ENCODE data around the gene UNKL.

Gene UNKL

GRCh38 chr16:1453316-1453715 lies 38.8 kb upstream of the UNKL start:
- no peak for DNase-seq (ENCODE audit: low read depth, low spot score)
- no peak overlapping the region for H3K4me3 ChIP-seq (ENCODE audit: low read depth, low read length)
- TF ChIP-seq, protein P1, sequence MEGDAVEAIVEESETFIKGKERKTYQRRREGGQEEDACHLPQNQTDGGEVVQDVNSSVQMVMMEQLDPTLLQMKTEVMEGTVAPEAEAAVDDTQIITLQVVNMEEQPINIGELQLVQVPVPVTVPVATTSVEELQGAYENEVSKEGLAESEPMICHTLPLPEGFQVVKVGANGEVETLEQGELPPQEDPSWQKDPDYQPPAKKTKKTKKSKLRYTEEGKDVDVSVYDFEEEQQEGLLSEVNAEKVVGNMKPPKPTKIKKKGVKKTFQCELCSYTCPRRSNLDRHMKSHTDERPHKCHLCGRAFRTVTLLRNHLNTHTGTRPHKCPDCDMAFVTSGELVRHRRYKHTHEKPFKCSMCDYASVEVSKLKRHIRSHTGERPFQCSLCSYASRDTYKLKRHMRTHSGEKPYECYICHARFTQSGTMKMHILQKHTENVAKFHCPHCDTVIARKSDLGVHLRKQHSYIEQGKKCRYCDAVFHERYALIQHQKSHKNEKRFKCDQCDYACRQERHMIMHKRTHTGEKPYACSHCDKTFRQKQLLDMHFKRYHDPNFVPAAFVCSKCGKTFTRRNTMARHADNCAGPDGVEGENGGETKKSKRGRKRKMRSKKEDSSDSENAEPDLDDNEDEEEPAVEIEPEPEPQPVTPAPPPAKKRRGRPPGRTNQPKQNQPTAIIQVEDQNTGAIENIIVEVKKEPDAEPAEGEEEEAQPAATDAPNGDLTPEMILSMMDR (IDR thresholded peaks at IDR 0.05; ENCODE audit: insufficient read depth, low read length, missing control alignments): no peak
- CTCF ChIA-PET: interaction anchor here (1.0 kb wide), 1 partner anchor 9 kb away, joined by 4 read pairs; the partner anchor contains the start of gene CCDC154
- POLR2A ChIA-PET: interaction anchor here (0.6 kb wide), 1 partner anchor 301 kb away, joined by 3 read pairs; no protein-coding TSS in a partner anchor

DNA sequence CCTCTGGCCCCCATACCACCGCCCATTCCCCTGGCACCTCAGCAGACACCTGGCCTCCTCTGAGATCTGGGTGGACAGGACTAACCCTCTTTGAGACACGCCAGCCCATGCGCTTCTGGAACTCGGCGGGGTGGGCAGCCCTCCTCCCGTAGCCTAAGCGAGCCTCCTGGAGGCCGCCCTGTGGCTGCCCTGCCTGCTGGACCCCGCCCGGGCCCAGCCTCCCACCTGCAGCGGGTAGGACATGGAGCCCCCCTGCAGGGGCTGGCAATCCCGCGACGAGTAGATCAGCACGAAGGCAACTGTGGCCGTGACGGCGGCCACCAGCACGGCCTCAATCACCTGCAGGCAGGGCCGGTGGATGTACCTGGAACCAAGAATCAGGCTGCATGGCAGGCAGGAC lies 38.0 kb upstream of the UNKL start:
- POLR2A ChIA-PET: no interaction called here
- DNase-seq (ENCODE audit: low read depth, low spot score): no peak
- CTCF ChIA-PET: no interaction called here
- H3K4me3 ChIP-seq (ENCODE audit: low read depth, low read length): no peak overlapping the region
- TF ChIP-seq, protein P1 (IDR thresholded peaks at IDR 0.05; ENCODE audit: insufficient read depth, low read length, missing control alignments): no peak

GRCh38 chr16:1451702-1452392 lies 37.3 kb upstream of the UNKL start:
- TF ChIP-seq, protein P1 (IDR thresholded peaks at IDR 0.05; ENCODE audit: insufficient read depth, low read length, missing control alignments): no peak
- POLR2A ChIA-PET: no interaction called here

GRCh38 chr16:1450841-1451240 lies 36.3 kb upstream of the UNKL start:
- TF ChIP-seq, protein P1 (IDR thresholded peaks at IDR 0.05; ENCODE audit: insufficient read depth, low read length, missing control alignments): no peak
- ChIA-PET POLR2A (no interaction called here), CTCF (no interaction called here)
- no peak for DNase-seq (ENCODE audit: low read depth, low spot score)
- no peak overlapping the region for H3K4me3 ChIP-seq (ENCODE audit: low read depth, low read length)

More at GRCh38 chr16:1451702-1452392, 37.3 kb upstream of the UNKL start:
- DNase-seq (ENCODE audit: low read depth, low spot score): no peak
- H3K4me3 ChIP-seq (ENCODE audit: low read depth, low read length): no peak overlapping the region
- CTCF ChIA-PET: no interaction called here

DNA sequence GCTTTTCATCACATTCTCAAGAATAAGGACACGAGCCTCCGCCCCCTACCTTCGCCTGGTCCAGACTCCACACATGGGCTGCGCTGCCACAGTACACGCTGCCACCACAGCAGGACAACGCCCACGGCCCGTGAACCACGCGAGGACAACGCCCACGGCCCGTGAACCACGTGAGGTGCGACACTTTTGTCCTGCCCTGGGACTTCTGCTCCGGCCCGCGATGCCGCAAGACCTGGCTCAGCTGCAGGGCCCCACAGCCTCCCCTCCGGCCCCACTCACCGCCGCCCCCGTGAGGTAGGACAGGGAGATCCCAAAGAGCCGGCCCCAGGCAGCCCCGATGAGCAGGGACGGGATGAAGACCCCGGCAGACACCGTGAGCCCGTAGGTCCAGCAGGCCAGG lies 35.7 kb upstream of the UNKL start:
- CTCF ChIA-PET: no interaction called here
- POLR2A ChIA-PET: no interaction called here
- no peak overlapping the region for H3K4me3 ChIP-seq (ENCODE audit: low read depth, low read length)

GRCh38 chr16:1449201-1449788 lies 34.8 kb upstream of the UNKL start:
- ChIA-PET POLR2A (no interaction called here), CTCF (no interaction called here)
- TF ChIP-seq, protein P1 (IDR thresholded peaks at IDR 0.05; ENCODE audit: insufficient read depth, low read length, missing control alignments): no peak

More for the DNA sequence above, 35.7 kb upstream of the UNKL start:
- TF ChIP-seq, protein P1 (IDR thresholded peaks at IDR 0.05; ENCODE audit: insufficient read depth, low read length, missing control alignments): no peak
- DNase-seq (ENCODE audit: low read depth, low spot score): no peak

More at GRCh38 chr16:1449201-1449788, 34.8 kb upstream of the UNKL start:
- no peak overlapping the region for H3K4me3 ChIP-seq (ENCODE audit: low read depth, low read length)
- DNase-seq (ENCODE audit: low read depth, low spot score): no peak
